Mammary epithelial cell (primary cell): Measurements from ENCODE around the gene ALG1L2.

Experiments used
- EZH2 ChIP-seq: IDR thresholded peaks from 2 replicates; pipeline ENCODE4 v1.6.1; 2012; ENCODE audit warnings: low read length, inconsistent platforms, borderline replicate concordance
- TF ChIP-seq, protein P1 (sequence below), 2 donors: IDR thresholded peaks in 1 of 2; conservative IDR thresholded peaks in 1 of 2; 2 replicates each; pipeline ENCODE4 v1.5.1; 2011 to 2012; ENCODE audit warnings: inconsistent platforms in 2 of 2, low read length in 2 of 2, mild to moderate bottlenecking in 2 of 2, control low read depth in 1 of 2, low read depth in 1 of 2; ENCODE audit not compliant: insufficient read depth in 1 of 2; ENCODE audit errors: extremely low read depth in 1 of 2

DNA sequence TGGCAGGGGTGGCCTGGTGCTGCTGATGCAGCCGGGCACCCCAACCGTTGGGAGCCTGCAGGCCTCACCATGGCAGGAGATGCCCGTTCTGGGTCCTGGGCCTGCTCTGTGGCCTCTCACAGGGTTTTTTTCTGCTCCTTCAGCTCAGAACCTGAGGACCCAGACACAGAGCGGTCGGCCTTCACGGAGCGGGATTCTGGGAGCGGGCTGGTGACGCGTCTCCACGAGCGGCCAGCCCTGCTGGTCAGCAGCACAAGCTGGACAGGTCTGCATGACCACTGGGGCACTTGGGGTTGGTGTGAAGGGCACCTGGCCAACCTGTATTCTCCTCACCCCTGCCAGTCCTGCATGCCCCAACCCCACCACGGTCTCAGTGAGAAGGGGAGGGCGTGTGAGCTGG is 10.3 kb downstream of the ALG1L2 start:
- TF ChIP-seq, protein P1, sequence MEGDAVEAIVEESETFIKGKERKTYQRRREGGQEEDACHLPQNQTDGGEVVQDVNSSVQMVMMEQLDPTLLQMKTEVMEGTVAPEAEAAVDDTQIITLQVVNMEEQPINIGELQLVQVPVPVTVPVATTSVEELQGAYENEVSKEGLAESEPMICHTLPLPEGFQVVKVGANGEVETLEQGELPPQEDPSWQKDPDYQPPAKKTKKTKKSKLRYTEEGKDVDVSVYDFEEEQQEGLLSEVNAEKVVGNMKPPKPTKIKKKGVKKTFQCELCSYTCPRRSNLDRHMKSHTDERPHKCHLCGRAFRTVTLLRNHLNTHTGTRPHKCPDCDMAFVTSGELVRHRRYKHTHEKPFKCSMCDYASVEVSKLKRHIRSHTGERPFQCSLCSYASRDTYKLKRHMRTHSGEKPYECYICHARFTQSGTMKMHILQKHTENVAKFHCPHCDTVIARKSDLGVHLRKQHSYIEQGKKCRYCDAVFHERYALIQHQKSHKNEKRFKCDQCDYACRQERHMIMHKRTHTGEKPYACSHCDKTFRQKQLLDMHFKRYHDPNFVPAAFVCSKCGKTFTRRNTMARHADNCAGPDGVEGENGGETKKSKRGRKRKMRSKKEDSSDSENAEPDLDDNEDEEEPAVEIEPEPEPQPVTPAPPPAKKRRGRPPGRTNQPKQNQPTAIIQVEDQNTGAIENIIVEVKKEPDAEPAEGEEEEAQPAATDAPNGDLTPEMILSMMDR (conservative IDR thresholded peaks at IDR 0.05 in 1 of 2, IDR thresholded peaks at IDR 0.05 in 1 of 2; ENCODE audit: extremely low read depth in 1 of 2, insufficient read depth in 1 of 2, low read depth in 1 of 2, low read length in 2 of 2) = no peak
- no peak for TF ChIP-seq EZH2
